DMS153 treated with DMSO at 0.1 percent for 48 hours (cell line): ENCODE measurements around the gene CADM3.

Experiments used
- DNase-seq: peaks from one replicate; lab custom pipeline; 2025; ENCODE audit not compliant: unreplicated experiment; lab: John Stamatoyannopoulos, UW

CADM3 gene

GRCh38 chr1:159248311-159248710, 76.9 kb downstream of the CADM3 start:
- no peak for DNase-seq

DNA sequence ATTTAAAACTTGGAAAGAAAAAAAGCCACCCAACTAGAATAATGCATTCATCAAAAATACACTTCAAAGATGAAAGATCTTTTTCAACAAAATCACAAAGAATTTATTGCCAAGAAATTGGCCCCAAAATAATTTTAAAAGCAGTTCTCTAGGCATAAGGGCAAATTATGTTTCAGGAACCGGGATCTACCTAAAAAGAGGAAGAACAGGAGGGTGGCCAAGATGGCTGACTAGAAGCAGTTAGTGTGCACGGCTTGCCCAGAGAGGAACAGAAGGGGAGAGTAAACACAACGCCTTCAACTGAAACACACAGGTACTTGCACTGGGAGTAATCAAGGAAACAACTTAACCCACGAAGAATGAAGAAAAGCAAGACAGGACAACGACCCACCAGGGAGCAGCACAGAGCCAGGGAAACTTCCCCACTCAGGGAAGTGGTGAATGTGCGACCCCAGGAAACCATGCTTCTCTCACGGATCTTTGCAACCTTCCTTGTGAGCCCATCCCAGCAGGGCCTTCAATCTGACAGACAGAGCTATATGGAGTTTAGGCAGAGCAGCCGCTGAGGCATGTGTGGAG, 79.3 kb downstream of the CADM3 start:
- no peak for DNase-seq
